HCT116 (cell line): Measurements from ENCODE around the gene MBP. TPM values are rescaled to one million over a fixed set of nuclear protein-coding genes. Genes with fewer than 3 reads are reported as not detected.

Experiments
- ATAC-seq: fragments of 200-7000 bp; cut with Tn5 transposase; 2 replicates; pipeline ENCODE4 v1.9.1; 2020; ENCODE audit warnings: mild to moderate bottlenecking, moderate library complexity
- BruUV-seq: library from RNA; stranded (reverse); fragments of 400-500 nt; replicated peaks from 2 replicates; lab custom pipeline; 2021; lab: Mats Ljungman, UMichigan
- CTCF ChIA-PET: fragments of 300-600 bp; sonication (Branson Sonifier 250); formaldehyde crosslinking; loops from one replicate; lab custom pipeline; 2021; ENCODE audit warnings: antibody characterized with exemption; lab: Charles Lee
- POLR2A ChIA-PET: fragments of 300-600, 350-600 bp; sonication (Branson Sonifier 250); formaldehyde crosslinking; loops from one replicate; lab custom pipeline; 2021; ENCODE audit warnings: antibody characterized with exemption; lab: Charles Lee
- RAD21 ChIA-PET, 2 experiments: fragments of 300-600 bp; sonication (Branson Sonifier 250); formaldehyde crosslinking; loops; one replicate each; lab custom pipeline; 2023; ENCODE audit warnings: low total read pairs in 2 of 2; ENCODE audit not compliant: uncharacterized antibody in 2 of 2, unreplicated experiment in 2 of 2, low non-redundant PET in 1 of 2; lab: Charles Lee
- DNase-seq: peaks from one replicate; pipeline ENCODE4 v3.0.0-alpha.2; 2010; ENCODE audit warnings: low read depth, low spot score
- H2AFZ ChIP-seq: fragments of 200-600 bp; shearing (Covaris generic), sonication (generic); 2 replicates; pipeline ENCODE4 v1.6.1; 2017; ENCODE audit warnings: low read depth, mixed run types, mixed read lengths, antibody characterized with exemption, low read length; ENCODE audit not compliant: poor library complexity, severe bottlenecking
- H3K27ac ChIP-seq: 2 replicates; pipeline ENCODE4 v1.5.1; 2012; ENCODE audit warnings: low read depth, low read length
- H3K27me3 ChIP-seq: fragments of 200-600 bp; sonication (generic); 2 replicates; pipeline ENCODE4 v1.6.1; 2016; ENCODE audit warnings: mixed run types, low read length, mixed read lengths; ENCODE audit not compliant: insufficient read depth
- H3K36me3 ChIP-seq, 2 experiments: fragments of 200-500 bp in 1 of 2; fragments of 200-600 bp in 1 of 2; sonication (Bioruptor generic) in 1 of 2; sonication (generic) in 1 of 2; 2 replicates each; pipeline versions ENCODE4 v1.5.1 to v1.6.1; 2014 to 2016; ENCODE audit warnings: low read length in 2 of 2, inconsistent platforms in 1 of 2, mixed read lengths in 1 of 2, mixed run types in 1 of 2; ENCODE audit not compliant: insufficient read depth in 2 of 2, control insufficient read depth in 1 of 2
- H3K4me1 ChIP-seq, 2 experiments: fragments of 200-600 bp in 1 of 2; sonication (generic) in 1 of 2; 2 replicates each; pipeline versions ENCODE4 v1.5.1 to v1.6.1; 2012 to 2017; ENCODE audit warnings: low read length in 2 of 2, inconsistent platforms in 1 of 2, mild to moderate bottlenecking in 1 of 2, mixed read lengths in 1 of 2, mixed run types in 1 of 2, moderate library complexity in 1 of 2; ENCODE audit not compliant: insufficient read depth in 2 of 2, control insufficient read depth in 1 of 2
- H3K4me2 ChIP-seq: fragments of 200-600 bp; sonication (generic); 2 replicates; pipeline ENCODE4 v1.6.1; 2017; ENCODE audit warnings: mixed run types, low read length, mixed read lengths
- H3K4me3 ChIP-seq, 2 experiments: fragments of 200-600 bp in 1 of 2; sonication (generic) in 1 of 2; replicated peaks in 1 of 2; 2 replicates each; pipeline ENCODE4 v1.5.1; 2011 to 2016; ENCODE audit warnings: low read length in 2 of 2, control low read depth in 1 of 2, low read depth in 1 of 2, mild to moderate bottlenecking in 1 of 2, mixed read lengths in 1 of 2, mixed run types in 1 of 2
- H3K79me2 ChIP-seq: fragments of 200-600 bp; sonication (generic); 2 replicates; pipeline ENCODE4 v1.6.1; 2017; ENCODE audit warnings: mild to moderate bottlenecking, mixed run types, low read length, moderate library complexity, mixed read lengths; ENCODE audit not compliant: insufficient read depth
- H3K9ac ChIP-seq: fragments of 200-600 bp; sonication (generic); 2 replicates; pipeline ENCODE4 v1.6.1; 2016; ENCODE audit warnings: low read length, mixed read lengths
- H3K9me2 ChIP-seq: fragments of 200-600 bp; sonication (generic), shearing (Covaris generic); 2 replicates; pipeline ENCODE4 v1.6.1; 2017; ENCODE audit warnings: mixed run types, mild to moderate bottlenecking, moderate library complexity; ENCODE audit not compliant: insufficient read depth
- H3K9me3 ChIP-seq, 2 experiments: fragments of 200-500 bp in 1 of 2; fragments of 200-600 bp in 1 of 2; sonication (Bioruptor generic) in 1 of 2; sonication (generic) in 1 of 2; 2 replicates each; pipeline ENCODE4 v1.6.1; 2014 to 2017; ENCODE audit warnings: low read length in 2 of 2, mixed read lengths in 2 of 2, inconsistent platforms in 1 of 2, low read depth in 1 of 2, mild to moderate bottlenecking in 1 of 2, mixed run types in 1 of 2, moderate library complexity in 1 of 2; ENCODE audit not compliant: control insufficient read depth in 1 of 2, insufficient read depth in 1 of 2
- H4K20me1 ChIP-seq: fragments of 200-600 bp; sonication (generic), shearing (Covaris generic); 2 replicates; pipeline ENCODE4 v1.6.1; 2017; ENCODE audit warnings: mixed run types, mild to moderate bottlenecking, moderate library complexity; ENCODE audit not compliant: insufficient read depth
- ATF3 ChIP-seq: IDR thresholded peaks from 2 replicates; pipeline ENCODE4 v1.6.1; 2012
- CBX3 ChIP-seq: IDR thresholded peaks from 2 replicates; pipeline ENCODE4 v1.6.1; 2012; ENCODE audit warnings: low read depth
- CEBPB ChIP-seq: IDR thresholded peaks from 2 replicates; pipeline ENCODE4 v1.6.1; 2012; ENCODE audit warnings: low read depth
- CTCF ChIP-seq, 3 experiments: fragments of 200-600 bp in 1 of 3; sonication (generic) in 1 of 3; IDR thresholded peaks in 2 of 3; conservative IDR thresholded peaks in 1 of 3; 2 replicates each; pipeline ENCODE4 v1.5.1; 2012 to 2017; ENCODE audit warnings: low read depth in 2 of 3, low read length in 2 of 3, antibody characterized with exemption in 1 of 3, borderline replicate concordance in 1 of 3, control low read depth in 1 of 3, mild to moderate bottlenecking in 1 of 3, mixed read lengths in 1 of 3, mixed run types in 1 of 3, moderate library complexity in 1 of 3; ENCODE audit not compliant: insufficient read depth in 1 of 3
- ELF1 ChIP-seq: IDR thresholded peaks from 2 replicates; pipeline ENCODE4 v1.6.1; 2012; ENCODE audit warnings: low read depth, borderline replicate concordance
- EZH2 ChIP-seq: fragments of 200-600 bp; sonication (generic); IDR thresholded peaks from 2 replicates; pipeline ENCODE4 v1.6.1; 2017; ENCODE audit warnings: antibody characterized with exemption, mixed run types
- EZH2phosphoT487 ChIP-seq: fragments of 200-600 bp; IDR thresholded peaks from 2 replicates; pipeline ENCODE4 v1.6.1; 2018; ENCODE audit warnings: antibody characterized with exemption, borderline replicate concordance
- FOSL1 ChIP-seq: IDR thresholded peaks from 2 replicates; pipeline ENCODE4 v1.6.1; 2012; ENCODE audit warnings: low read depth
- JUND ChIP-seq: IDR thresholded peaks from 2 replicates; pipeline ENCODE4 v1.6.1; 2012
- MAX ChIP-seq: IDR thresholded peaks from 2 replicates; pipeline ENCODE4 v1.6.1; 2012
- POLR2AphosphoS5 ChIP-seq: IDR thresholded peaks from 2 replicates; pipeline ENCODE4 v1.6.1; 2011; ENCODE audit warnings: mild to moderate bottlenecking, low read depth, low read length, moderate library complexity
- RAD21 ChIP-seq: IDR thresholded peaks from 2 replicates; pipeline ENCODE4 v1.6.1; 2012; ENCODE audit warnings: low read depth, mild to moderate bottlenecking
- REST ChIP-seq: IDR thresholded peaks from 2 replicates; pipeline ENCODE4 v1.6.1; 2012; ENCODE audit warnings: low read depth
- SP1 ChIP-seq: IDR thresholded peaks from 2 replicates; pipeline ENCODE4 v1.6.1; 2012; ENCODE audit warnings: low read depth
- TCF7L2 ChIP-seq: IDR thresholded peaks from 2 replicates; pipeline ENCODE4 v1.7.0; 2011; ENCODE audit warnings: borderline replicate concordance, inconsistent platforms; ENCODE audit not compliant: insufficient read depth, insufficient read length; ENCODE audit errors: extremely low read depth
- ZBTB33 ChIP-seq: IDR thresholded peaks from 2 replicates; pipeline ENCODE4 v1.6.1; 2011; ENCODE audit warnings: mild to moderate bottlenecking, low read length, moderate library complexity; ENCODE audit not compliant: insufficient replicate concordance; ENCODE audit errors: extremely low read depth
- ZFX ChIP-seq: fragments of 450-650 bp; IDR thresholded peaks from 2 replicates; pipeline ENCODE4 v1.6.1; 2017
- intact Hi-C: fragments of 100-400 bp; cut with micrococcal nuclease; formaldehyde crosslinking; loops from 2 replicates; pipeline ENCODE4 v1.10.0; 2022
- total RNA-seq: library from RNA; stranded (reverse); gene quantifications from one replicate; pipeline ENCODE4 v1.2.1, GENCODE V29; 2021; ENCODE audit not compliant: unreplicated experiment

MBP gene
- total RNA-seq, 1 experiment from 2014 or later, result 34.9 TPM

GRCh38 chr18:76978616-76979015, 154.0 kb downstream of the MBP start:
- Histone ChIP-seq H3K27me3 (no peaks in the 10 kb centered on the region), H3K27ac (no peak overlapping the region), H3K9me2 (no peaks in the 10 kb centered on the region), H3K9me3 (no peaks in the 10 kb centered on the region), H4K20me1 (no peaks in the 10 kb centered on the region), H3K4me2 (no peak overlapping the region), H3K79me2 (no peaks in the 10 kb centered on the region), H2AFZ (no peak overlapping the region), H3K9ac (no peak overlapping the region), H3K4me3 (no peak overlapping the region), H3K4me1 (peaks cover 2 to 5% of the 10 kb centered on the region in 2 experiments; a peak in 3 of 4 replicates), H3K36me3 (no peaks in the 10 kb centered on the region)
- TF ChIP-seq SP1 (no peak), MAX (no peak), TCF7L2 (no peak), ZFX (no peak), CBX3 (no peak), FOSL1 (no peak), ATF3 (no peak), POLR2AphosphoS5 (no peak), EZH2phosphoT487 (no peak), JUND (no peak), EZH2 (no peak), CEBPB (no peak), CTCF (IDR thresholded peaks at IDR 0.05 in 2 of 3, conservative IDR thresholded peaks at IDR 0.05 in 1 of 3; ENCODE audit: borderline replicate concordance in 1 of 3, insufficient read depth in 1 of 3, low read depth in 2 of 3, low read length in 2 of 3) (no peak), ELF1 (no peak), REST (no peak), RAD21 (no peak), ZBTB33 (no peak)
- DNase-seq (no peak), ATAC-seq (no peak)
- BruUV-seq, result no TSS peak
- intact Hi-C loops, result no loop called here
- CTCF ChIA-PET, result no interaction called here
- RAD21 ChIA-PET, result no interaction called here
- POLR2A ChIA-PET, result no interaction called here
